Stimulated activated CD4-positive, alpha-beta T cell treated with anti-CD3 and anti-CD28 coated beads, TNF-alpha, amount 100 ng/mL, for 1 hour (primary cell): ENCODE data around the gene TSPOAP1.
"Not testable (repeated sequence)": the region's sequence is repeated elsewhere in the genome, so short reads cannot be mapped to it uniquely, and the experiment has no call there.

Experiments used
- DNase-seq, 3 donors: peaks; one replicate each; pipeline ENCODE4 v3.0.0-alpha.2; 2020; ENCODE audit warnings: low read depth in 3 of 3, low spot score in 1 of 3

TSPOAP1 gene

GRCh38 chr17:58341136-58341860, 12.7 kb upstream of the TSPOAP1 start:
- DNase-seq, result not testable (repeated sequence)

GRCh38 chr17:58340405-58340876, 11.8 kb upstream of the TSPOAP1 start:
- DNase-seq, result no peak

- no peak for DNase-seq
Observed at GRCh38 chr17:58339755-58340404, 11.3 kb upstream of the TSPOAP1 start.

DNA sequence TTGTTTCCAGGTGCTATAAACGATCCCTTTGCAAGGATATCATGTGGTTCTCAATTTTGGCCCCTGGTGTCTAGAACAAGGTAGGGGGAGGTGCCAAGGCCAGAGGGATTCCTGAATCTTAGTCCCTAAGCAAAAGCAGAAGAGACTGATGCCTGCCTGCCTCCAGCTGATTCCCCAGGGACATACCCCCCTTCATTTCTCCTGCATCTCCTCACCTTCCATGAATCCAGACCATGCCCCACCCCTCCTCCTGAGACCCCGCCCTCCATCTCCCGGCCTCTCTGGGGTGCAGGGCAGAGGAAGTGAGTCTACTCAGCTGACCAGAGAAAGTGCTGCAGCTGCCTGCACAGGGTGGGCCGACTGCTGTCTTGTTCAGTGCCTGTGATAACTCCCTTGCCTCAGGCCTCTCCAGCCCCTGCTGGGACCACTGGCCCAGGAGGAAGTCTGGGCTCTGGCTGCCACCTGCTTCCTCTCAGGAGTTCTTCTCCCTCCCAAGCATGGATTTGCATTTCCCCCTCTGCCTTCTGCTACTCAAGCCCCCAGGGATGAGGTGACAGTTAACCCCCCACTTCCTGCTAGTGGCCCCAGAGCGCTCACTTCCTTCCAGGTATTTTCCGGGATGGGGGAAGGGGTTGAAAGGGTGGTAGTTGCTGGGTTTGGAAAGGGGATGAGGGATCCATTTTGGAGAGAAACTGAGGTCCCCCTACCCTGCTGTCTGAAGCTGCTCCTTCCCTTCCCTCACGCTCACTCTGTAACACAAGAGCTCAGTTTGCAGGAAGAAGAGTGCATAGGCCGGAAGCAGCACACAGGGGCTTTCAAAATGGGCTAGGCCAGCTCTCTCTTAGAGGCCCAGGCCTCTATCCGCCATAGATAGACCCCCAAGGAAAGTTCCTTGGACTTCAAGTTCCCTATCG, 10.5 kb upstream of the TSPOAP1 start:
- no peak for DNase-seq

DNA sequence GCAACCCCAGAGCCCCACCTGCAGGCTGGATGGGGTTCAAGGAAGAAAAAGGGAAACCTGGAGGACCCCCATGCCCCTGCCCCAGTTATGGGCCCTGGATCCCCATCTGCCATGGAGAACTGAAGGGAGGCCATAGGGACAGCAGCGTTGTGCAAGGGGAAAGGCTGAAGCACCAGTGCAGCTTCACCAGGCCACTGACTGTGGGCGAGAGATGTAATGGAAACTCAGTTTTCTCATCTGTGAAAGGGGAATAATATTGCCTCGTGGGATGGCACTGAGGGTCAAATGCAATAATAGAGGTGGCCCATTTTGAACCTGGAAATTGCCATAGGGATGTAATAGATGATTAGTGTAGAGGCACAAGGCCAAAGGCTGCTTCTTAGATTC, 9.9 kb upstream of the TSPOAP1 start:
- DNase-seq, result no peak

DNA sequence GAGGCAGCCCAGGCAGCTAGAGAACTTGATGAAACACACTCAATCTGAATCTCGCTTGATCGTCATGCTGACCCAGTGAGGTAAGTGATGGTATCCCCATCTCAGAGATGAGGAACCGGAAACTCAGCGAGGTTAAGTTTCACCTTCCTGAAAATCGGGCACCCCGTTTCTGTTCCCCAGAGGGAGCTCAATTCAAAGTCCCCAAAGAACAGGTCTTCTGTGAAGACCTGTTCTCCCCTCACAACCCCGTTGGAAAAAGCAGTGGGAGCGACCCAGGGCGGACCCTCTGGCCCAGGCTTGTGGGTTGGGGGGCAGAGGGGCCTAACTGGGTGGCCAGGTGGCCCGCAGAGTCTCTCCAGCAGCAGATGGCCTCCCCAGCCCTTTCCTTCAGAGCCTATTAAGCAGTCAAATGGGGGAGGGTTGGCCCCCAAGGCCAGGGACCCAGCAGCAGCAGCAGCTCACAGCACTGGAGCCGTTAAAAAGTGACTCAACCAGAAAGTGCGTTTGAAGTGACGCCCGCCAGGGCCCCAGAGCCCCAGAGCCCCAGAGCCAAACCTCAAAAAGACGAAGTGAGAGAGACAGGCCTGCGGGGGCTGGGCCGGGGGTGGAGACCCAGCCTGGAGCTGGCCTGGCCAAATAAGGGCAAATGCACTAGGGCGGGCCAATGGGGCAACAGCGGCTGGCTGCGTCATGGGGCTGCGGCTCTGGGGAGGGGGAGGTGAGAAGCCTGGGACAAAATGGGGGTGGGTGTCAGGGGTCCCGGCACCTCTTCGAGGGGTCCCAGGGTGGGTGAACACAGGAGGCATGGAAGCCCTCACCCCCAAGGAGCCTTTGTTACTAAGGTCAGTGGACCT, 9.2 kb upstream of the TSPOAP1 start:
- DNase-seq, result peak; percentile 80 to 89 (median 87)

DNA sequence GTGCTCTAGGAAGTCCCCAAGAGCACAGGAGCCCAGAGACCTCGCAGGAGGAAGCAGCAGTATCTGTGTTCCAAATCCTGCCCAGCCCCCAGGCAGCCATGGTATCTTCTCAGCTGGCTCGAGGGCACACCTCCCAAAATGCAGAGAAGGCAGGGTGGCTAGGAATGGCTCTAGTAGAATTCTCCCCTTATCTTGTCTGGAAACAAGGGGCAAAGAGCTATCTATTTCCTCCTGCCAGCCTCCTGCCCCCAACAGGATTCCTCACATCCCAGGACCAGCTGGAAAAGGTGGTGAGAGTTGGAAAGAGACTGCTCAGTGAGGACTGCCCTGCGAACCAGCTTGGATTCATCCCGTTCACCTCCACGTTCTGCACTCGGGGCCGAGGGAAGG, 8.6 kb upstream of the TSPOAP1 start:
- DNase-seq, result peak in 1 of 3 donors; percentile 49

DNA sequence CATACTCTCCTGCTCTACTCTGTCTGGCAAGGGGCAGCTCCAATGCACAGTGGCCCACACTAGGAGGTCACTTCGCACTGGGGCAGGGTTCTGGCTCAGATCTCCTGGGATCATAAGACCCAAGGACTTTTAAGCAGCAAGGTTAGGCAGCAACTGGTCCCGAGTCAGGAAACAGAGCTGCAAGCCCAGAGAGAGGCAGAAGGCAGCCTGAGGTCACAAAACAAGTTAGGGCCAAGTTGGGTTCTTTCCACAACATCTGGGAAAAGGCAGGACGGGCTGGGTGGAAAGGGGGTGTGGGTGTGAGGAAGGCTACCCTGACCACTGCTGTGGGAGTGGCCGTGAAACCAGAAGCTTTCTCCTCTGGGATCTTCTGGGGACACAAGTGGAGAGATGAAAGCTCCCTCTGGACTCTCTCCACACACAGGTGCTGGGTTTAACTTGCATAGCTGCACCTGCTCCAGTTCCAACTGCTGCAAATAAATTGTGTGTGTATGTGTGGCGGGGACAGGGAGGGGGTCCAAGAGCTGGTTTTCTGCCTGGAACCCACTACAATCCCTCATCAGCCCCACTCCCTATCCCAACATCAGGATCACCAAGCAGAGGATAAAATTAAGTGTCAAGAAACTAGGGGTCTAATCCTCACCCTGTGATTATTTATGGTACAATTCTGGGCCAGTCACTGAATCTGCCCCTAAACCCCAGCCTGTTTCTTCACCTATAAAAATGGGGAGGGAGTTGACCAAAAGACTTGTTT, 8.0 kb upstream of the TSPOAP1 start:
- DNase-seq, result no peak

DNA sequence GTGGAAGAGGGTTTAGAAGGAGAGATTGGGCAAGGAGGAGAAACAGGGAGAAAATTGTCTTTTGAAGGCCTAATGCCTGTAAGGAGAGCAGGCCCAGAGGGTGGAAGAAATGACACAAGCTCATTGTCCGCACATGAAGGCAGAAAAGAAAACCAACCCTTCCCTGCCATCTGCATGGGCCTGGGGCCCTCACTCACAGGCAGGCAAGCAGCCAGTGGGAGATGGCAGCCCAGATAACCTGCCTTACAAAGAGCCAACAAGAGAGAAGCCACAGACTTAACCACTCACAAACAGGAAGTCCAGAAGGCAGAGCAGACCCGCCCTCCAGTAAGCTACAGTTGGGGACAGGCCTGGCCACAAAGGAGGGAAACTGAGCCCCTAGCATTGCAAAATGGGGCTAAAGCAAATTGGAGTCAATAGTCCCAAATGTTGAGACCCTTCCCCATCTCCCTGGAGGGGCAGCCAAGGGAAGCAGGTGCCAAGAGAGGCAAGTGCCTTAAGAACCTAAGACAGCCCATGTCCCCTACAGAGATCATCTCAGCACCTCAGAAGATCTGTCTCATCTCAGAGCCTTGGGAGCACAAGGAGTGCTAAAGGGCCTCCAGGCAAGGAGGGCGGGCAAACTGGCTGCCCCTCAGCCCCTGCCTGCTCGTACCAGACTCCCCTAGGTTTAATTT, 7.3 kb upstream of the TSPOAP1 start:
- DNase-seq, result peak in 1 of 3 donors; percentile 49

DNA sequence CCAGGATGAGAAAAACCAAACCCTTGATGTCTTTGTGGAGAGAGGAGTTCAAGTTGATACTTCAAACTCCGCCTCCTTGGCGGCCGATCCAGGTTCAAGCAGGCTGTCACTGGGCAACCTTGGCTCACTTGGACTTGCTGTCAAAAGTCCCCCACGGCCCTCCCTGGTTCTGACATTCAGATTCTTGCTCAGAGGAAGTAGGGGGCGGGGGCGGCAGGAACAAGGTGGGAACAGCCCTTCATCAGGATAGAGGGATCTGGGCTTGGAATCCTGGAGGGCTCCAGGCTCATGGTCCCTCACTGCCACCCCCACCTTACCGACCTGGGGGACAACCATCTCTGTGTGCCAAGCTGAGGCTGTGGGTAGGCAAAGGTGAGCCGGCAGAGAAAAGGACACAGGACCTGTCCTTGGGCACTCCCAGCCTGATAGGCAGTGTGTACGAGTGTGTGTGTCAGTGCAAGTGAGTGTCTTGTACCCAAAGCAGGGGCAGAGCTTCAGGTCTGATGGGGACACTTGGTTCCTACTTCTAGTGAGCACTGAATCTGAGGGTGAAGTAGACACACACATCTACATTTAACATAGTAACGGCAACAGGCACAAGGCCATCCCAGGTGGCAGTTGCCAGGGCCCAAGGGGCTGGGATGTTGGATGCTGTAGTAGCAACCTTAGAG, 6.6 kb upstream of the TSPOAP1 start:
- DNase-seq, result no peak

DNA sequence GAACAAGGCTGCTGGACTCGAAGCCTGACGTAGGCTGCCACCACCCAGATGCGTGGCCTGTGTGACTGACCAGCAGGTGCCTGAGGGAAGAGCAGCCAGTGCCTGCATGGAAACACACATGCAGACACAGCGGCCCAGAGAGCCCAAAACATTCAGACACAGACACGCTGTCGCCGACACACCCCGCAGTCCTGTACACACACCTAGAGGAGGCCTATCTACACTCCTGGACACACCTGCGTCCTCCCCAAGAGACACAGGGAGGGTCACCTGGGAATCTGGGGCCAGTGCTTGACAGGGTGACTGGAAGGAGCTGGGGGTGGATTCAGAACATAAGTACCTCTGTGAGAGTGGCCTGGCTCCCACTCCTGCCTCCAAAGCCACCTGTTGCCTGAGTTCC, 6.1 kb upstream of the TSPOAP1 start:
- no peak for DNase-seq

GRCh38 chr17:58334256-58334655, 5.7 kb upstream of the TSPOAP1 start:
- no peak for DNase-seq

DNA sequence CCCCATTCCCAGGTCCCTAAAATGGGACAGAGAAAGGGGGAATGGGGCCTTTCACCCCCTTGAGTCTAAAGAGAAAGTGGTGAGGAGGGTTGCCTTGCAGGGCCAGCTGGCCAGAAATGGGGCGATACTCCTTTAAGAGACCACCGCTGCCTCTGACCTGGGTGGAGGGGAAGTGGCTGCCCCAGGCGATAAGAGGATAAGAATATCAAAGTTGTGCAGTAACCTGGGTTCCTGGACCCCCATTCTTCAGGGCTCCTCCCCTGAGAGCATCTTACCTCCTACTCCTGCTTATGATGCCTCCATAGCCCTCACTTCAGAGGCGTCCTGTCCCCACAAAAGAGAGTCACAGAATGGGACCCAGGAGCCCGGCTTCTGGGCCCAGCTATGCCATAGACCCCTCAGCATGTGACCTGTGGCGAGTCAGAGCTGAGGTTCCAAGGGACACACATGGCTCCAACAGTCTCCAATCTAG, 5.2 kb upstream of the TSPOAP1 start:
- DNase-seq, result no peak

DNA sequence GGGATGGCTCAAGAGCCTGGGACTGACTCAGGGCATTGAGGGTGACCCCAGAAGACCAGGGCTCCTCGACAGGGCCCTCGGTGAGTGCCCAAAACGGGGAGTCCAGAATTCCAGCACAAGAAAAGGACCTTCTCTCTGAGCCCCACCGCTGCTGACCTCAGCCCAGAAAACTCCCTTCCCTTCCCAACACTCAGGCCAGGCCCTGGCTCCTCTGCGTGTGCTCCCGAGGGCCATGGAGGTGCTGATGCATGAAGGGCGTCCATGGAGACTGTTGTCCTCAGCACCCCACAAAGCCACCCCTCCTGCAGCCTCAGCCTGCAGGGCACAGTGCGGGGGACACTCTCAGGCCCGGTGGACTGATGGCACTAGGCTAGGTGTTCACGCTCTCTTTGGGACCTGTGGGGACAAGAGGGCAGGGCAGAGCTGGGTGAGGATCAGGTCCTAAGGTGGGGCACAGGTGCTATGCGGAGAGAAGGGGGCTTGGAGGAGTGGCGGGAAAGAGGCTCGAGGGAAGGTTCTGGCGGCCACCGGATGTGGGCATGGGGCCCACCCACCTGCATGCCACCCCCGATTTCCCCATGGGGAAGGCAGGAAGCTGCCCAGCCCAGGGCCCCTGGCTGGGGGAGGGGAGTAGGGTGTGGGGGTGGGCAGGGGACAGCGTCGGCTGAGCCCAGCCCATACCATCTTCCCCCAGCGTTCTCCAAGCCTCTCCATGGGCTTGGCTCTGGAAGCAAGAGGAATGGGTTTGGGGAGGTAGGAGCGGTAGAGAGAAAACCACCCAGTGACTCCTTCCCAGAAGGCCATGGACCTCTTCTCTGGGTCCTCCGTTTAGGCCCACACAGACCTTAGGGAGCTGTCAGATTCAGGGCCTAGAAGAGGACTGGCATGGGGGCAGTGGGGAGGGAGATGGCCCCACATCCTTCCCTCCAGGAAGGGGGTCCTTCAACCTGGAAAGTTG, 4.5 kb upstream of the TSPOAP1 start:
- DNase-seq, result peak in 1 of 3 donors; percentile 35

GRCh38 chr17:58331815-58332777, 3.5 kb upstream of the TSPOAP1 start:
- peak; percentile 88 to 93 (median 92) for DNase-seq

DNA sequence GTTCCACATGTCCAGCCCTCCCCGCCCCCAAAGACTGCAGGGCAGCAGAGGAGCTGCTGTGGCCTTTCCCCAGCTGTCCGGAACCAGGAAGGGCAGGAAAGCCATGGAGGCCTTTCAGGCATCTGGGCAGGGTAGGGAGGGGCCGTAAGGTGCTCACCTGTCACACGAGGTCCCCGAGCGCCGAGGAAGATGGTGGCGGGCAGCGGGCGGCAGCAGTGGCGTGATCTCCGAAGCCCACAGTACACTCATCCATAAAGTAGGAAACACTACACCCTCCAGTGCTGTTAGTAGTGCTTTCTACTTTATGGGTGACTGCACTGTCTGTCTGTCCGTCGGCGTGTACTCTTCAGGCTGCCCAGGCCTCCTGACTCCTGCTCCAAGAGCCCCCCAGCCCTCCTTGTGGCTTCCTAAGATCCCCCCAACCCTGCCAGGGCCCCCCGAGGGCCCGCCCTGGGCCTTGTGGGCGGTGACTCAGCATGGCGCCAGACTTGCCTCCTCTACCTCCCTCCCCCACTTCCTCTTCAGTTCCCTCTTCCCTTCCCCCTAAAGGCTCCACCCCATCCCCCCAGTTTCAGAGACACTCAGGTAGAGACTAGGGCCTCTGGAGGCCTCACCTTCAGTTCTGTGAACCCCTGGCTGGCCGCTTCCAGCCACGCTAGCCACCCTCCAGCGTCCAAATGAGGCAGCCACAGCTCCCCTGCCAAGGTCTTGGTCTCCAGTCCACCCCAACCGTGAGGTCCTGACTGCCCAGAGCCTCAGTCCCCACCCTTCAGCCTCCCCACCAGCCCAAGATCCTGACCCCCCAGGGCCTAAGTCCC, 2.6 kb upstream of the TSPOAP1 start:
- peak; percentile 60 to 75 (median 65) for DNase-seq
